NCI-H510A (cell line): Measurements from ENCODE around the gene ANP32A.

Experiments
- DNase-seq: peaks from one replicate; lab custom pipeline; 2025; lab: John Stamatoyannopoulos, UW

ANP32A gene

DNA sequence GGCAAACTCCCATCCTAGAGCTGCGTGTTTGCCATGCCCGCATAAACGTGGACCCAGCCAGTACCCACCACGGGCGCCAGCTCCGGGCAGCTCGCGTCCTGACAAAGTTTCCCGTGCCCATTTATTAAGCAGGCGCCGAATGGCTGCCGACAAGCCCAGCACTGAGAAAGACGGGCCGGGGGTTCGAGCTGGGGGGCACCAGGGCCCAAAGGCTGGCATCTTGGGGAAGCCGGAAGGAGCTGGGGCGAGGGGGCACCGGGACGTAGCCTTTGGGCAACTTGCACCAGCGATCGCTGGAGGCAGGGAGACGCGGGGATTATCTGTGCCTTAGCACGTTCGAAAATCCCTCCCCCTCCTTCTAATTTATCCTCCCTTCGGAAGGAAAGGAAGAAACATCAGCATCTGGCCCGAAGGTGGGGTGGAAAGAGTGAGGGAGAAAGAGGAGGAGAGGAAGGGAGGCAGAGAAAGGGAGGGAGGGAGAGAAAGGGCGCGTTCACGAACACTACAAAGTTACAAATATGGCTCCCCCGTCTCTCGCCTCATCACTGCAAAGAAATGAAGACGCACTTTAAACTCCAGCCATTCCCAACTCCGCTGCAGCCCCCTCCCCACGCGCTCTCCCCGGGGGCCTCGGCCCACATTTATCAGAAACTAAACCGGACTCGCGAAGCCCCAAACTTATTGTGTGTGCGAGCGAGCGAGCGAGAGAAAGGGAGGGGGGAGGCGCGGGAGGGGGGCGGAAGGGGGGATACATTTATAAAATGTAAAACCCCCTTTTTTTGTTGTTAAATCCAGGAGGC, 1.0 kb downstream of the ANP32A start:
- DNase-seq, result no peak

GRCh38 chr15:68818769-68819494, 1.8 kb downstream of the ANP32A start:
- DNase-seq, result no peak

DNA sequence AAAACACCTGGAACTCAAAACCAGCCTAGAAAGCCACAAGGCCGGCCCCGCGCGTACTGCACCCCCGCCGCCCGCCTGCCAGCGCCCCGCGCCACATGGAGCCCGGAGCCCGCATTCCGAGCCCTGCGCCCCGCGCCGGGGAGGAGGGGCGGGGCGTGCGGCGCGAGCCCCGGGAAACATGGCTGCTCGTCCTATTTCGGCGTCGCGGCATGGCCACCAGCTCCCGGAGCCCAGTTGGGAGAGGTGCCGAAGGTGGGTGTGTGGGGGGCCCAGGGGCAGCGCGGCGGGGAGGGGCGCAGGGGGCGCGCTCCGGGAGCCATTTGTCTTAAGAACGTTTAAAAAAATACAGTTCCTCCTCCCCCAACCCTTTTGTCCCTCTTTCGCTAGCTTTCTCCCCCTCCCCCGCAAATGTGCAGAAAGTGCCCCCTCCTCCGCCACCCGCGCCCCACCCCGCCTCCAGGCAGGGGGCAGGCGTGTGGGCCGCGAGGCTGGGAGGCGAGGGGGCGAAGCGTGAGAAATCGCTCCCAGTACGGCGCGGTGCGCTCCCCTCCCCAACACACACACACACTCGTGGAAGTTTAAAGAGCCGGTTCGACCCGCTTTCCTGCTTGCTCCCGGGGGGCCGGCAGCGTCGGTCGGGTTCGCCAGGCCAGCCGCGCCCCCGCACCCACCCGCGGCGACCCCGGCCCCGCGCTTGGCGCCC, 2.5 kb downstream of the ANP32A start:
- no peak for DNase-seq

DNA sequence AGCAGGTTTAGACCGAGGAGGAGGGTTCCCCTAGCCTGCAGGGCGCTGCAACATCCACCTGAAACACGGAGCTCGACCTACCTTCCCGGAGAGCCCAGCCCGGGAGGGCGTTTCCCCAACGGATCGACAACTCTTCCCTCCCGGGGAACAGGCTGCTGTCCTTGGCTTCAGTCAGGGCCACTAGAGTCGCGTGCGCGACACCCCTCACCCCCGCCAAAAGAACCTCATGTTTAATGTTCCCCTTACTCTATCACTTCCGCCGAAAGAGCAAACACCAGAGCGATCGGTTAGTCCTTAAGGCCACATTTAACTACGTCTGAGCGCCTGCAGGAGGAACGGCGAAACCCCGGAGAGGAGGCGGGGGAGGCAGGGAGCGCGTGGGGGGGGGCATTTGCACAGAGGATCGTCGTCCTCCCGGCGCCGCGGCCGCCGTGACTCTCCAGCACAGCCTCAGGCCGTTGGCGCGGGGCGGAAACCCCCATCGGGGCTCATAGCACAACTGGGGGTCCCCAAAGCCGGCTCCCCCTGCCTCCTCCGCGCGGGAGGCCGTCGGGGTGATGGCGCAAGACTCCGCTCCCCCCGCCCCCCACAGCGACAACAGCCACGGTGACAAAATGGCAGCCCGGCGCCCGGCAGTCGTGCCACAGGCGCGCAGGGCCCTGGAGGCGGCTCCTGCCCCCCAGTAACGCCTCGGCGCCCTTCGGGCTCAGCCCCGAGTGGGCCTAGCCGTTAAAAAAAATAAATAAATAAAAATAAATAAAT, 3.2 kb downstream of the ANP32A start:
- DNase-seq, result no peak

DNA sequence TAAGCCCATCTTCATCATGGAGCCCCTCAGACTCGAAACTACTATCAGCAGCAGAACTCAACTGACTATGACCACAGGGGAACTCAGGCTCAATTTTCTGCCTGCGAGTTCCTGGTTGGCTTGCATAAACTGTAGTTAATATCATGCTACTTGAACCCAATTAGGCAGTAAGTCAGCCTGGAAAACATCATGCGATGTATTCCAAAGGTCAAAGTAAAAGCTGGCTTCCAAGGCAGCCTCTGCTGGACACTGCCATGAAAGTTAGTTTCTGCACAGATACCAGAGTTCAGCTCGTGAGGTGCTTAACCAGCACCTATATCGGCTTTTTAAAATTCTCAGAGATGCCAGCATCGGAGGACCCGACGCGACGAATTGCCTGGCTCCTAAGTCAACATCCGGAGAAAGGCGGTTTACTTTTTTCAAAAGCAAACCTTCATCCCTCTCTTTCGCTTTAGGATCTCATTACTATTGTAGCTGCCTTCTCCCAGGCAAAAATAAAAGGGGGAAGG, 3.8 kb downstream of the ANP32A start:
- DNase-seq, result no peak

- DNase-seq, result no peak
Measured at GRCh38 chr15:68816158-68816557, 4.5 kb downstream of the ANP32A start.

DNA sequence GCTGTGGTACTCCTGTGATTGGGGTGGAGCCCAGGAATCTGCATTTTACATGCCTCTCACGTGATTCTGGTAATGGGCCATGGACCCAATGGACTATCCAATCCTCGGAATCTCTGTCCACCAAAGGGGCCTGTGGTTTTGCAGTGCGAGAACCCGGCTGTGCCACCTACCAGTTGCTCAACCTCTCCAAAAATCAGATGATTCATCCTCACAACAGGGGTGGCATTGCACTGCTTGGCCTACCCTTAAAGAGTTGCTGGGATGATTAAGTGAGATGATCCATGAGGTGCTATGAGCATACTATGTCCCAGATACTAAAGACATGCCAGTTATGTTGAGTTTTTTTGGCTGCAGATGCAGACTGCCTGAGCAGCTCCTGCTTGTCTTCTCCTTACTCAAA, 5.1 kb downstream of the ANP32A start:
- no peak for DNase-seq

- no peak for DNase-seq
Measured at GRCh38 chr15:68814596-68814995, 6.1 kb downstream of the ANP32A start.

- DNase-seq, result no peak
Measured at GRCh38 chr15:68812597-68813431, 7.9 kb downstream of the ANP32A start.

DNA sequence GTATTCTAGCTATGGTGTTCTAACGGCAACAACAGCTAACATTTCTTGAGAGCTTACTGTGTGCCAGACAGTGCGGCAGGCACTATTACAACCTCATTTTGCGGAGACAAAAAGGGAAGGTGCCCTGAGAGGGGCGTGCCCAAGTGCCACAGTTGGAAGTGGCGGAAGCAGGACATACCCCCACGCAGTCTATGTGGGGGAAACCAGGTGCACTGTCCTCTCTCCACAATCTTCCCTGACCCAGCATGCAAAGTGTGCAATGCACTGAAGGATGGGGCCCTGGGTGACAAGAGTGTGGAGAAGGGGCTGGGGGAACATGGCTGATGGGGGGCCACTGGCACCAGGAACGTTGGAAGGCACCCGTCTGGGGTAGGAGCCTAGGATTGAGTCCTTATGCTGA, 8.6 kb downstream of the ANP32A start:
- DNase-seq, result no peak

DNA sequence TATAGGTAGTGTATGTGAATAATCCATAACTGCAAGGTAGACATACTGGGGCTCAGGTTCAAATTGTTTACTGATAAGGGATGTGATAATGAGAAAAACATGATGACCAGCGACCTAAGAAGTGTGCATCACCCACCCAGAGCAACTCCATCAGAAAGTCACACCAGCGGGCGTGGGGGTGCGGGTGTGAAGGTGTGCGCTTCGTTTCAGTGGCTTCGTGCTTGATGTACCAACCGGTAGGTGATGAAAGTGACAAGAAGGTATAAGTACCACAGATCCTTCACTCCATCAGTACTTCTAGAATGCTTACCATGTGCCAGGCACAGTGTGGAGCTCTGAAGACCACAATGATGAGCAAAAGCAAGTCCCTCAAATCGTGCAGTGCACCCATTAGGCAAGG, 11.2 kb downstream of the ANP32A start:
- no peak for DNase-seq

- no peak for DNase-seq
Measured at GRCh38 chr15:68808770-68809169, 11.9 kb downstream of the ANP32A start.

- no peak for DNase-seq
Measured at GRCh38 chr15:68808091-68808490, 12.6 kb downstream of the ANP32A start.

DNA sequence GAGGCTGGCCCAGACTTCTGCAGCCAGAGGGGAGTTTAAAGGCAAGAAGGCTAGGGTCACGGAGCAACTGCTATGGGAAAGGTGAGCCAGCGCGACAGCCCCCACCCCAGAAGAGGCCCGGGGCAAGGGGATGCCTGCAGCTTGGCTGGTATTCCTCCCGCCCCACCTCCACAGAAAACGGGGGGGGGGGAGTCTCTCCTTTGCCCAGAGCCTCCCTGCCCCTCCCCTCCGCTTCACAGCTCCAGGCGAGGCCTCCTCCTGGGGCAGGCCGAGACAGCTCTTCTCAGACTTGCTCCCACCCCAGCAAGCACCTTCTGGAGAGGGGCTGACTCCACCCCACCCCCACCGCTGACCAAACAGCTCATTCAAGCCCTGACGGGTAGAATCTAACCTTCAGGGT, 13.4 kb downstream of the ANP32A start:
- no peak for DNase-seq

DNA sequence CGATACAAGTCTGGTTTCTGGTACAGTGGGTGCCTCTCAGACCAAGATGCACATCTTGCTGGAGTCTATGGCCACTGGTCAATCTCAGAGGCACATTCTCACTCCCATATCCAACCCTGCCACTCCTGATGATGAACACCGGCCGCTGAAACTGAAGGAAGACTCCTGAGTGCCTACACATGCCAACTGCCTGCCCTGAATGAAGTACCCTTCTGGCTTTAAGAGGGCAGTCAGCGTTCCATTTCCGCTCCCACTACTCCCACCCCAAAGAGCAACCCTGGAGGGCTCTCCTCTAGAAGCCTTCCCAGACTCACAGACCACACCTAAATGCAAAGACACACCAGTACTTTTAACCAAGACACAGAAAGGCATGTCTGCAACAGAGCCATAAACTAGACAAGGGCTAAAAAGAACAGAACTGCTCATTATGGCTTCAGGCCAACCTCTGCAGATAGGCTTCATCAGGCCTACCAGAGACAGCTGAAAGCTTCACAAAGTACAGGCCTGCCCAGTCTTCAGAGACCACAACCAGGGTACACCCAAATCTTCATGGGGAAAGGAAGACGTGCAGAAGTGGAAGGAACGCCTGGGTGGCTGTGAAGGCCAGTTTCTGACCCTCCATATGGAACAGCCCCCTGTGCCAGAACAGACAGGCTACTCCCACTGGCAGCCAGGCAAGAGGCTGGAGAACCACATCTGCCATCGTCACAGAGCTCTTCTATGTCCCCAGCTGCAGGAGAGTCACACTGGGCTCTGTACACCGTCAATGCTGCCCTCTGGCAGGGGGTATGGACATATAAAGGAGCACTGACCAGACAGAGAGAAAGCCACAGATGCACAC, 14.3 kb downstream of the ANP32A start:
- no peak for DNase-seq

DNA sequence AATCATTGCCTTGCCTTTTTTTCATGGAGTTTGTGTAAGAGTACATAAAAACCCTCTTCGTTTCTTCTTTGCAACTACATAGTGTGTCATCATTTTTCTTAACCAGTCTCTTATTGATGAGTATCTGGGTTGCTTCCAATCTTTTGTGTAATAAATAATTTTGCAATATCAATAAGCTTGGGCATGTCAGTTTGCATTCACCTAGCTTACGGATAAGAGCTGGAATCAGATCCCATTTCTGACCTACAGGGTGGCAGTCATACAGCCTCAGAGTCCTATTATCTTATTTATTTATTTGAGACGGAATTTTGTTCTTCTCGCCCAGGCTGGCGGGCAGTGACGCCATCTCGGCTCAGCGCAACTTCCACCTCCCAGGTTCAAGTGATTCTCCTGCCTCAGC, 18.3 kb downstream of the ANP32A start:
- DNase-seq, result no peak

GRCh38 chr15:68801572-68802148, 19.0 kb downstream of the ANP32A start:
- no peak for DNase-seq

- no peak for DNase-seq
Measured at GRCh38 chr15:68800875-68801274, 19.8 kb downstream of the ANP32A start.

DNA sequence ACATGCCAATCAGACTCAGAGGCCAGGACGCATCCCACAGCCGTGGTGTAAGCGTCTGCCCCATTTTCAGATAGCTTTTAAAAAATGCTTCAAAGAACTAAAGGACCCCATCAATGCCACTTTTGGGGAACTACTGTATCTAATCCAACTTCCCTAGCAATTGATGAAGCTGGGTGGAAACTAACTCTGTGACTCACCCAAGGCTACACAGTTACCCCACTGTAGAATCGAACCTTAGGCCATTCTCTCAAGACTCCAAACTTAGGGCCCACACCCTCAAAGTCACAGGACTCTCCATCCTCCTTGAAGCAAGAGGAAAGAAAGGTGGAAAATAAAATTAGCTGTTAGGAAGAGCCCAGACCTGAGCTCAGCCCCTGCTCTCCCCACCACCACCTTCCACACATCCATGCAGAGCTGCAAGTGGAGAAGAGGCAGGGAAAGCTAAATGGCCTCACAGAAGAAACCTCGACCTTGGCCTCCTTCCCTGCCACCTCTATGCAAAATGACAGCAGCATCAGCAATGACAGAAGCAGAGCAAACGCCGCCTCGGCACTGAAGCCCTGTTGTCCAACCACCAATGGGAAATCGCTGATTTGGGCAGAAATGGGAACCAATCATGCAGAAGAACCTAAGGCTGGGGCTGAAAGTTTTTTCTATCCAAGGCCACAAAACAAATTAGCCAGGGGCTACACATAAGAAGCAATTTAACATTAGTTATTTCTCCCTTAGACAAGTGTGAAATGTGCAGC, 22.2 kb downstream of the ANP32A start:
- DNase-seq, result no peak
